Mammary epithelial cell (primary cell): ENCODE results near the gene UBE3C.

ENCODE experiments used
- CTCF ChIP-seq, 2 donors: IDR thresholded peaks in 1 of 2; conservative IDR thresholded peaks in 1 of 2; 2 replicates each; pipeline ENCODE4 v1.5.1; 2011 to 2012; ENCODE audit warnings: inconsistent platforms in 2 of 2, low read length in 2 of 2, mild to moderate bottlenecking in 2 of 2, control low read depth in 1 of 2, low read depth in 1 of 2; ENCODE audit not compliant: insufficient read depth in 1 of 2; ENCODE audit errors: extremely low read depth in 1 of 2
- EZH2 ChIP-seq: IDR thresholded peaks from 2 replicates; pipeline ENCODE4 v1.6.1; 2012; ENCODE audit warnings: low read length, inconsistent platforms, borderline replicate concordance

- TF ChIP-seq CTCF (conservative IDR thresholded peaks at IDR 0.05 in 1 of 2, IDR thresholded peaks at IDR 0.05 in 1 of 2; ENCODE audit: extremely low read depth in 1 of 2, insufficient read depth in 1 of 2, low read depth in 1 of 2, low read length in 2 of 2) (no peak), EZH2 (no peak)
These were observed 95.5 kb downstream of the UBE3C start for GRCh38 chr7:157234271-157234670.
